GM21619 (cell line): ENCODE measurements around the gene ARPC4.
"Not testable (repeated sequence)": the region's sequence is repeated elsewhere in the genome, so short reads cannot be mapped to it uniquely, and the experiment has no call there.

Source experiments
- ATAC-seq: cut with Tn5 transposase; IDR thresholded peaks from one replicate; pipeline ENCODE4 v1.9.1; 2021; ENCODE audit not compliant: unreplicated experiment

Gene ARPC4

DNA sequence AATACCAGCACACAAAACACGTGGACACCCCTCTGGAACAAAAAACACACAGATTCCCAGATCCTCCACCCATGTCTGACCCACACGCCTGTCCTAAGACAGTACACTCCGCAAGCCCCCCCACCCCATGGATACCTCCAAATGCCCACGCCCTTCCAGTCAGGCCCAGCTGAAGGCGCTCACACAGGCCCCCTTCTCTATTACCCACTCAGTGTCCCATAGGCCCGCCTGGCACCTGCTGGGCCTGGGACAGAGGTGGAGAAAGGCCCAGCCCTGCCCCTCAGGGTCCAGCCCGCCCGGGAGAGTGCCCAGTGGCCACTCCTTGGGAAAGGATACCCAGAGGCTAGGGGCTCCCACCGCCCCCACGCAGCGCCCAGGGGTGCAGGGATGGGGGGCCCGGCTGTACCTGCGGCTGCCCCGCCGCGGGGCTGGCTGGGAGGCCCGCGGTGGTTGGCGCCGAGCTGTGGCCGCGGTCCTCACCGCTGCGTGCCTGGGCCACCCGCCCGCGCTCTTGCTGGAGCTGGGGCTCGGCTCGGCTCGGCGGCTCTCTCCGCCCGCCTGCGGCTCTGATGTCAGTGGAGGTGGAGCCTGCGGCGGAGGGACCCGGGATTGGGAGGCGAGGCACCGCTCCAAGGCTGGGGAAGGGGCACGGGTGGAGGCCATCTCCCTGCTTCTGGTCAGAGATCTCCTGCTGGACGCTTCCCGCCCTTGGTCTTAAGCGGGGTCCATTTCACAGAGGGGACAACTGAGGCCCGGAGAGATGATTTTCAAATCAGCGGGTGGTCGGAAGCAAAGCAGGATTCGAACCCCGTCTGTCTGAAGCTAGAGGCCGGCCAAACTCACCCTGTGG, 23.2 kb upstream of the ARPC4 start, which contains the start of gene CAMK1:
Gene CAMK1, minus strand, starts transcription at position 522 of the 850 bp plus-strand sequence. CDS start 2,198 bp downstream, outside the sequence.
- ATAC-seq: peak; percentile 84

GRCh38 chr3:9770276-9770812, 22.5 kb upstream of the ARPC4 start:
- ATAC-seq: no peak

DNA sequence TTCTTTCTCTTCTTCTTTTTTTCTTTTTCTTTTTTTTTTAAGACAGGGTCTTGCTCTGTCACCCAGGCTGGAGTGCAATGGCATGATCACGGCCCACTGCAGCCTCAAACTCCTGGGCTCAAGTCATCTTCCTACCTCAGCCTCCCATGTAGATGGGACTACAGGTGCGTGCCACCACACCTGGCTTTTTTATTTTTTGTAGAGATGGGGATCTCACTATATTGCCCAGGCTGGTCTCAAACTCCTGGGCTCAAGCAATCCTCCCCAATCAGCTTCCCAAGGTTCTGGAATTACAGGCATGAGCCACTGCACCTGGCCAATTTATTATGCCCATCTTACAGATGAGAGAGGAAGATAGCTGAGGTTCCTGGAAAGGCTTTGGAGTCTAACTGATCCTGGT, 21.9 kb upstream of the ARPC4 start:
- ATAC-seq: not testable (repeated sequence)

GRCh38 chr3:9776896-9777693, 15.8 kb upstream of the ARPC4 start:
- ATAC-seq: no peak

DNA sequence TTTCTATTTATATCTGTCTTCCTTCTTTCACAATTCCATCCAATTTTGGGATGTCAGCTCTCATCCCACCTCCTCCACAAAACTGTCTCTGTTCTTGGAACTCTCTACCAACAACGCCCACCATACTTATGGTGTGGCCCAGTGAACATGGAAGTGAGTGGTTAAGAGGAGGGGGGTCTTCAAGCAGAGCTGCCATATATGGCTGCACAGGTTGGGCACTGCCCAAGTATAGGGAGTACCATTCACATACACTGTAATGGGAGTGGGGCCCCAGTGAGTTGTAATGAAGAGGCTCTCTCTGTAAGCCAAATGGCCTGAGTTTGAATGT, 15.2 kb upstream of the ARPC4 start:
- no peak for ATAC-seq

DNA sequence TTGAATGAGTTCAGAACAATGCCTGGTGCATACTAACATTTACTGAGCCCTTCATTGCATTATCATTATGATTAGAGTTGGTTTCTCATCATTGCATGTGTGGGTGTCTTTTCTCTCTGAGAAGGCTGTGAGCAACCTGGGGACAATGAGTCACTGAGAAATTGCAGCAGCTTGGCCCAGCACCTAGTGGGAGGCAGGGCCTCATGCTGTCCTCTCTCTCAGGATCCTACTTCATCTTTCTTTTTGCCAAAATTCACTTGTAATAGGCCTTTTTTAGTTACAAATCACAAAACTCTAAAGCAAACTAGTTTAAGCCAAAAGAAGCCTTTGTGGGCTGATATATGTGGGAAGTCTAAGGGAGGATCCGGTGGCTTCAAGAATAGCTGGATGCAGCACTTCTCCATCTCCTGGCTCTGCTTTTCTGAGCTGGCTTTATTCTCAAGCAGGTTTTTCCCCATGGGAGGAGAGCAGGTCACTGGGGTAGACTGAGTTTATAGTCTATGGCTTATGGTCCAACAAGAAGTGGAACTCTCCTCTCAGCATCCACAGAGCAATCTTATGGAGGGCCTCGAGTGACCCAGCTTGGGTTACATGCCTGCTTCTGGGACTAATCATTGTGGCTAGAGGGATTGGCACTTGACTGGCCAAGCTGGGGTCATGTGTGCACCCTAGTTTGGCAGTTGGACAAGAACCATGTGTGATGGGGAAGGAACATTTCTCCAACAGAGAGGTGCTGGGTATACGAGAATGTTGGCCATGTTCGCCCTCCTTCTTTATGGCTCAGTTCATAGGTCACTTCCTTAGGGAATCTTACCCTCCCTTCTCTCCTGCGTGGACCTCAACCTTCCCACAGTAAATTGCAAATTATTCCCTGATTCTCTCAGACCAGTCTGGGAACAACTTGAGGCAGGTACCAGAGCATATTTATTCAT, 14.5 kb upstream of the ARPC4 start:
- ATAC-seq: no peak

GRCh38 chr3:9779075-9779593, 13.7 kb upstream of the ARPC4 start:
- no peak for ATAC-seq

GRCh38 chr3:9779721-9780457, 13.0 kb upstream of the ARPC4 start:
- peak; percentile 59 for ATAC-seq

- ATAC-seq: no peak
Observed at GRCh38 chr3:9780458-9780812, 12.4 kb upstream of the ARPC4 start.

DNA sequence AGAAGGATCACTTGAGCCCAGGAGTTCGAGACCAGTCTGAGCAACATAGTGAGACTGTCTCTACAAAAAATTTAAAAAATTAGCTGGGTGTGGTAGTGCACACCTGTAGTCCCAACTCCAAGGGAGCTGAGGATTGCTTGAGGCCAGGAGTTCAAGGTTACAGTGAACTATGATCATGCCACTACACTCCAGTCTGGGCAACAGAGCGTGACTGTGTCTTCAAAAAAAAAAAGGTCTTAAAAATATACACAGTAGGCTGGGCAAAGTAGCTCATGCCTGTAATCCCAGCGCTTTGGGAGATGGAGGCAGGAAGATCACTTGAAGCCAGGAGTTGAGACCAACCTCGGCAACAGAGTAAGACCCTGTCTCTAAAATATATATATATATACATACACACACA, 12.0 kb upstream of the ARPC4 start:
- ATAC-seq: no peak

- no peak for ATAC-seq
Observed at GRCh38 chr3:9781551-9781950, 11.3 kb upstream of the ARPC4 start.

DNA sequence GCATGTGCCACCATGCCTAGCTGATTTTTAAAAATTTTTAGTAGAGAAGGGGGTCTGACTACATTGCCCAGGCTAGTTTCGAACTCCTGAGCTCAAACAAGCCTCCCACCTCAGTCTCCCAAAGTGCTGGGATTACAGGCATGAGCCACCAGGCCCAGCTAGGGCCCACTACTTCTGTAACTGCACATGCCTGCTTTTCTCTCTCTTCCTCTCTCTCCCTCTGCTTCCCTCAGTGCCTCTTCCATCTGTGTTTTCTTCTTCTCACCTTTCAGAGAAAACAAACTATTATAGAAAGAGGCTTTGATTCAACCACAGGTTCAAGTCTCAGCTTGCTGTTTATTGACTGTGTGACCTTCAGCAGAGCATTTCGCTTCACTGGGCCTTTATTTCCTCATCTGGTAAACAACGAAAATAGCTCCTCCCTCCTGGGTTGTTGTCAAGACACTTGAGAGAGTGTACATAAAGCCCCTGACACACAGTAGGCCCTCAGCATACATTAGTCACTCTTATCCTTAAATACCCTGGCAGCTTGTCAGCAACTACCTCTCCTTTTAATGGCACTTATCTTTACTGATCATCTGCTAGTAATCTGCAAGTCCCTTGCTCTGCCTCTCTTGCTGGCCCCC, 10.8 kb upstream of the ARPC4 start:
- ATAC-seq: no peak

DNA sequence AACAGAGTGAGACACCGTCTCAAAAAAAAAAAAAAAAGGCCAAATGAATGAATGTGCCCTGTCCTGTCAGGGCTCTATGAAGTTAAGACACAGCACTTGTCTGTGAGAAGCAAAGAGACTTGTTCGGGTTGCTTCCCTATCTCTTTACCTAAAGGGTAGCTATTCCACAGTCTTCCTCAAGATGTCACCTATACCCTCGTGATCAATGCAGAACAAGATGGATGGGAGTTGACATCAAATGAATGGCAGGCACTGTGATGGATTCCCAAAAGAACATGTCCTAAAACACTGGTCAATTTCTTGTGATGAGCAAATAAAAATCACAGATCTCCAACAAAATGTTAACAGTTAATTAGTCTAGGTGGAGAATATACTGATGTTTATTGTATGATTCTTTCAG, 10.1 kb upstream of the ARPC4 start:
- no peak for ATAC-seq

- ATAC-seq: no peak
Observed at GRCh38 chr3:9783954-9784353, 8.9 kb upstream of the ARPC4 start.

DNA sequence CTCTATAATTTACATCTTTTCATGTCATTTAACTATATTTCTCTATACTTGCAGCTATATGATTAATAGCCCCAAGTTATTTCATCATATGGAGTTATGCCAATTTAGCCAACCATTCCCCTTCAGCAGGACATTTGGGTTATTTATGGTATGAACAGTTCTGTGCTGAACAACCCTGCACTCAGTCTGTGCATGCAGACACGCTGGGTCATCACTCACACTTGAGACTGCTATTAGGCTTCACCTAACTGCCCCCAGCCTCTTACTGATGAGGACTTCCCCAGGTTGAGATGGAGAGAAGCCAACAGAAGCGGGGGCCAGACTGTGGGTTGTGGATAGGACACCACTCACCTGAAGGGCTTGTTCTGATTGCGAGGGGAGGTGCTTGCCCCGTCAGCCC, 7.9 kb upstream of the ARPC4 start:
- no peak for ATAC-seq

DNA sequence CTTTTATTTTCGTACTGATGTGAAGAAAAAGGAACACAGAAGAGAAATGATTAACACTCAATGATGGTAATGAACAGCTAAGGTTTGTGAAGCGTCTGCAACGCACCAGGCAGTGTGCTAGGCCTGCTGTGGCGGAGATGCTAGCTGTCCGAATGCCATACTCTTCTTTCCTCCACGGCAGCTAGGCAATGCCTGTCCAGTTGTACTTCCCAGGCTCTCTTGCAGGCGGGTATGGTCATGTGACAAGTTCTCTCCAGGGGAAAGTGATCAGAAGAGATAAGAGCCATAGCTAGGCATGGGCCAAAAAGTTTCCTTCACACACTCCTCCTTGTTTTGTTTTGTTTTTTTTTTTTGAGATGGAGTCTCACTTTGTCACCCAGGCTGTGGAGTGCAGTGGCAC, 7.3 kb upstream of the ARPC4 start:
- no peak for ATAC-seq

DNA sequence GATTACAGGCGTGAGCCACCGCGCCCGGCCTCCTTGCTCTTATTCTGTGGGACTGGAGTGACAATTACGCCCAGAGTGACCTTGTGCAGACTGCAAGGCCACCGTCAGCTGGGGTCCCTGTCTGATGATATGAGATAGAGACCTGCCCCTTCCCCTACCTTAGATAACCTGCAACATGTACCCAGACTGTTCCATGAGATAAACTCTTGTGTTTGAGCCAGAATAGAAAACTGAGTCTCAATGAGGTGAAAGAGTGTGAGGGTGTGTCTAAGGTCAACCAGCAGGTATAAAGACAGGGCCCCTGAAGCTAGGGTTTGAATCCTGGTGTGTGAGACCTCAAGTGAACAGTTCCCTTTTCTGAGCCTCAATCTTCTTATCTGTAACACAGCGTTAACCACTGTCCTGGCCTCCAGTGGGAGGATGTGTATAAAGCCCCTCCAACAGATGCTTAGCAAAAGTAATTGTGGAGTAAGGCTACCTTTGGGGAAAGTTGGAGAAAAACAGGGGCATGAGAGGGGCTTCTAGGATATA, 6.6 kb upstream of the ARPC4 start:
- ATAC-seq: no peak

- ATAC-seq: no peak
Observed at GRCh38 chr3:9786825-9787669, 5.8 kb upstream of the ARPC4 start.
